ENCODE measurements around the gene GRIN2D.

The GRIN2D gene

DNA sequence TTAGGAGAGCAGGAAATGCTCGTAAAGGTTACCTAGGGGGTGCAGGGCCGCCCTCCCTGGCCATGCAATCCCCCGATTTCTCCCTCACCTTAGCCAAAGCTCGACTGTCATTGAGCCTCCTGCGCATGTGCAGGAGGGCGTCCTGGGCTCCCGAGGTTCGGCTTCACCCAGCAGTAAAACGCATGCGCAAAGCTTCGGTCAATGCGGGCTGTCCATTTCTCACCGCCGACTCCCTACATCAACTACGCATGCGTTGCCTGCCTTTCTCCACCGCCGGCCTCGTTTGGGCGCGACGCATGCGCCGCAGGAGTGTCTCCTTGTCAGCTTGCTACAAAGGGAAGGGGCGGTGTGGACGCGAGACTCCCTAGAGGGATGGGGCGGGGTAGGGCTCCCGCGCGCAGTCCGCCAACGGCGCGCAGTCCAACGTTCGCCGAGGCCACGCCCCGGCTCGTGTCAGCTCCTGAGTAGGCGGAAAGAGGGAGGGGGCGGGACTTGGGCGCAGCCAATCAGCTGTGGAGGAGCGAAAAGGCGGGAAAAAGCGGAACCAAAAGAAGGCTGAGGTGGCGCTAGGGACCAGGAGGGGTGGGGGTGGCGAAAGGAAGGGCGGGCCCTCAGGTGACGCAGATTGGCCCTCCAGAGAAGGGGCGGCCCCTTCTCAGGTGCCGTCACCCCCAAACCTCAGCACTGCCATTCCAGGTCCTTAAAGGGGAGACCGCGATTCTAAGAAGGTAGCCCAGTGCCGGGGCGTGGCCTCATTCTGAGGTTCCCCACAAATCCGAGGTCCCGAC, 29.5 kb upstream of the GRIN2D start, which contains the start of the genes SYNGR4 and TMEM143:
SYNGR4 (plus strand) TSS at position 558 of the 788 bp plus-strand sequence. CDS start 1,476 bp downstream, outside the sequence.
TMEM143 (minus strand) TSS at position 131 of the 788 bp plus-strand sequence; CDS start at position 111, 20 bp downstream.
- TF ChIP-seq, protein P1, sequence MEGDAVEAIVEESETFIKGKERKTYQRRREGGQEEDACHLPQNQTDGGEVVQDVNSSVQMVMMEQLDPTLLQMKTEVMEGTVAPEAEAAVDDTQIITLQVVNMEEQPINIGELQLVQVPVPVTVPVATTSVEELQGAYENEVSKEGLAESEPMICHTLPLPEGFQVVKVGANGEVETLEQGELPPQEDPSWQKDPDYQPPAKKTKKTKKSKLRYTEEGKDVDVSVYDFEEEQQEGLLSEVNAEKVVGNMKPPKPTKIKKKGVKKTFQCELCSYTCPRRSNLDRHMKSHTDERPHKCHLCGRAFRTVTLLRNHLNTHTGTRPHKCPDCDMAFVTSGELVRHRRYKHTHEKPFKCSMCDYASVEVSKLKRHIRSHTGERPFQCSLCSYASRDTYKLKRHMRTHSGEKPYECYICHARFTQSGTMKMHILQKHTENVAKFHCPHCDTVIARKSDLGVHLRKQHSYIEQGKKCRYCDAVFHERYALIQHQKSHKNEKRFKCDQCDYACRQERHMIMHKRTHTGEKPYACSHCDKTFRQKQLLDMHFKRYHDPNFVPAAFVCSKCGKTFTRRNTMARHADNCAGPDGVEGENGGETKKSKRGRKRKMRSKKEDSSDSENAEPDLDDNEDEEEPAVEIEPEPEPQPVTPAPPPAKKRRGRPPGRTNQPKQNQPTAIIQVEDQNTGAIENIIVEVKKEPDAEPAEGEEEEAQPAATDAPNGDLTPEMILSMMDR (IDR thresholded peaks at IDR 0.05) = no peak

DNA sequence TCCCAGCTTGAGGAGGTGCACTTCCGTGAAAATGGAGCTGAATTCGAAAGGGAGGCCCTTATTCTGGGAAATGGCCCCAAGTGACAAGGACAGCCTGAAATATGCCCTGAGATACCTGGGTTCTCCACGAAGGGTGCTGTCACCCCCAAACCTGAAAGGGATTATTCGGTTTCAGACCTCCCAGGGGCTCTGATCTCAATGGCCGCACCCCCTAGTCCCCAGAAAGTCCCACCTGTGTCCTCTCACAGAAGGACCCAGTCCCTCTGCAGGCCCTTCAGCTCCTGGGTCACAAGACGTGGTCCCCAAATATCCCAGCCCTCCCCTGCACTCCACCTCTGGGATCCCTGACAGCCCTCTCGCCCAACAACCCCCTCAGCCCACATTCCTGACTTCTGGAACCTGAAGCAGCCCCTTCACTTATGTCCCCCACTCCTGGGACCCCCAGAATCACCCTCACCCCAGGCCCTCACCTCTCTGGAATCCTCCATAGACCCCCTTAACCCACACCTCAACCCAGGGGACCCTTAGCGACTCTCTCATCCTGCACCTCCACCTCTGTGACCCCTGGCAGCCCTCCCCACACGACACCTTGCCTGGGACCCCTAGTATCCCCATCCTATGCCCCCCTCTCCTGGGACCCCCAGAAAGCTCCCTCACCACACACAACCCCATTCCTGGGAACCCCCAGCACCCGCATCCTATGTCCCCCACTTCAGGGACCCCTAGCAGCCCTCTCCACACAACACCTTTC, 28.7 kb upstream of the GRIN2D start:
- TF ChIP-seq, protein P1 (IDR thresholded peaks at IDR 0.05) = no peak

DNA sequence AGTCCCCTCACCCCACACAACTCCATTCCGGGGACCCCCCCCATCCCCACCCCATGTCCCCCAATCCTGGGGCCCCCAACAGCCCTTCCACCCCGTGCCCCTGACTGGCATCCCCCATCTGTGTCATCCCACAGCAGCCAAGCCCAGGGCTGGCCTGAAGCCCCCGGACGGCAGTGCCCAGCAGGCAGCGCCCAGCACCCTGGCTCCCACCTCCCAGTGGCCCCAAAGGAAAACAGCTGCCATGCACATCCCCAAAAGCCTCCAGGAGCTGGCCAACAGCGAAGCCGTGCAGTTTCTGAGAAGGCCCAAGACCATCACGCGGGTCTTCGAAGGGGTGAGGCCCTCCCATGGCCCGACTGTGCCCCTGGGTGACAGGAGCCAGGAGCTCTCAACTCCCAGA, 27.9 kb upstream of the GRIN2D start:
- TF ChIP-seq, protein P1 (IDR thresholded peaks at IDR 0.05) = no peak

DNA sequence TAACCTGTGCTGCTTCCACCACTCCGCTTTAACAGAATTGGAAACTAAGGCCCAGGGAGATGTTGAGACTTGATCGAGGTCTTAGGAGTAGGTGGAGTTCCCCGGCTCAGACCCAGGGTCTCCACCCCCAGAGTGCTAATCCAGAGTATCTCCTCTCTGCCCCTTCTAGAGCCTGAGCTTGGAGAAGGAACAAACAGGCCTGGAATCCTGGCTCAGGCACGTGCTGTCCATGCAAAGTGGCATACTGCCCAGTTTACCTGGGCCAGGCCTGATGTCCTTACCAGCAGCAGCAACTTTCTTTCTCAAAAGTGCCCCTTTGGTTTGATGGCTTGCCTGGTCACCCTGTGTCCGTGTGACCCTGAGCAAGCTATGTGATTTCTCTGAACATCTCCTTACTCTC, 25.6 kb upstream of the GRIN2D start:
- TF ChIP-seq, protein P1 (IDR thresholded peaks at IDR 0.05) = no peak

DNA sequence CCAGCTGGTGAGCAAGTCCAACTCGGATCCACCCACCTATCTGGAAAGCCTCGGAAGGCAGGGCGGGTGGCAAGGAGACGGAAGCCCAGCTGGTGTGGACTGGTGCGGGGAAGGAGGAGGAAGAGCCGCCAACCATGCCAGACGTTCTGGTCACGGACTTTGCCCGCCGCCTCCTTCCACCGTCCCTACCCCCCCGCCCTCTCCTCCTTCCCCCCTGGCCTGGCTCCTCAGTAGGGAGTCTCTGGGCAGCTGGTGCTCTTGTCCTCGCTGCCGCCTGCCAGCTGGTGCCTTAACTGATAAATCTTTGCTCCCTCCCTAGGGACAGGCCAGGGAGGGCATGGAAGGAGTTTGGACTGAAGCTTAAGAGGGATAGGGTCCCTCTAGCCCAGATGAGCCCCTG, 24.5 kb upstream of the GRIN2D start:
- TF ChIP-seq, protein P1 (IDR thresholded peaks at IDR 0.05) = no peak

DNA sequence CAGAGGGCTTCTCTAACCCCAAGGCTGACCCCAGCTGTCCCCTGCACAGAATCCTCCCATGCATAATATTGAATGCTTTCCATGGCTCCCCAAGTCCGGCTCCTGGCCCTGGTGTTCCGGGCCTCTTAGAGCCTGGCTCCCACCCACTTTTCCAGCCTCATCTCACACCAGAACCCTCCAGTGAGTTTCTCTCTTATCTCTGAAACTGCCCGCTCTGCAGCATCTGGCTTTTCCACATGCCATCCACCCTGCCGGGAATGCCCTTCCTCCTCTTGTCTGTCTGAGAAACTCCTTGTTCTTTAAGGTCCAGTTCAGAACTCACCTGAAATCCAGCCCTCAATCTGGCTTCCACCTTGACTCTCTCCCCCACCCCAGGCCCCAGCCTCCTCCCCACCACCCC, 22.5 kb upstream of the GRIN2D start:
- TF ChIP-seq, protein P1 (IDR thresholded peaks at IDR 0.05) = no peak

DNA sequence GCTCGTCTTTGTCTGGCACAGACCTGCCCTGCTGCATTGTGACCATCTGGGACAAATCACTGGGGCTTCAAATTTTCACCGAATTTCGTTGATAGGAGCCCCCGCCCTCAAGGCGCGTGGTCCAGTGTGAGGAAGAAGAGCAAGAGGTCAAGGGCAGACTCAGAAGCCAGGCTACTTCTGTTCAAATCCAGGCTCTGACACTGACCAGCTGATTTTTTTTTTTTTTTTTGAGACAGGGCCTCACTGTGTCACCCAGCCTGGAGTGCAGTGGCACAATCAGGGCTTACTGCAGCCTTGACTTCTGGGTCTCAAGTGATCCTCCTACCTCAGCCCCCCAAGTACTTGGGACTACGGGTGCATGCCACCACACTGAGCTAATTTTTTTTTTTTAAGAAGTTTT, 22.1 kb upstream of the GRIN2D start:
- TF ChIP-seq, protein P1 (IDR thresholded peaks at IDR 0.05) = no peak
